ENCODE results near the gene PARP8. TPM values are rescaled to one million over a fixed set of nuclear protein-coding genes. Genes with fewer than 3 reads are reported as not detected.

The PARP8 gene
- total and polyA plus RNA-seq, 2 of the 4 experiments (the other 2 are of a cell fraction) = 6.9 to 8.2 TPM

DNA sequence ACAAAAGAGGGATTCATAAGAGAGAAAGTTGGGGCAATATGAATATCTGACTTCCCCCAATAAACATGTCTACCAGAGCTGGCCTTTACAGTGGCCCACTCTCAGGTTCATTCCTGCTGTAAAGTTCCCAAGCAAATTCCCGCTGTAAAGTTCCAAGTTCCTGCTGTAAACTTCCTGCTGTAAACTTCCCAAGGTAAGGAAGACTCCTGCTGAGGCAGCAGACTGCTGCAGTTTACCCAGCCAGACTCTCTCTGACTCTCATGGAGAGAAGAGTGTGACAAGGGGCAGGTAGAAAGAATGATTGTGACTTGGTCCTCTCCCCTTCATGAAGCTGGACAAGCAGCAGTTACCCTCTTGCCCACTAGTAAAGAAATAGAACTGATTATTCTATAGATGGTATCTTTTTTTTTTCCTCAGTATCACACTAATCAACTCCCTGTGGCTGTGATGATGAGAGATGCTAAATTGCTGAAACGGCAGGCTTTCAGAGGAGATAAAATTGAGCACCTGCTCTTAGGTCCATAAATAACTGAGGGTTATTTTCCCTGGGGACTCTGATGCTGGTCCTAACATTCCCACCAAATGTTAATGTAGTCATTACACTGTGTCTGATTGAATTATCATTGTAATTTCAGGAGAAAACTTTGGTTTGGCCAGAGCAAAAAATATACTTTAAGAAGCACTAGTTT is 220.4 kb downstream of the PARP8 start:
- dilution Hi-C loops (cut with HindIII; ENCODE audit: low sequenced_read_pairs, unreplicated experiment) = no loop called here
- DNase-seq (no peak), ATAC-seq (ENCODE audit: low read depth) (no peak)
- Histone ChIP-seq H2AK9ac (replicated peaks; ENCODE audit: low read depth, low read length, poor library complexity) (no peak overlapping the region), H3K27ac (ENCODE audit: insufficient read depth, low read length) (no peak overlapping the region), H4K8ac (ENCODE audit: low read depth in 2 of 2, low read length in 2 of 2) (no peak overlapping the region), H4K20me1 (ENCODE audit: insufficient read depth, low read length) (no peaks in the 10 kb centered on the region), H2BK20ac (ENCODE audit: low read depth, low read length) (no peak overlapping the region), H2BK120ac (ENCODE audit: low read depth, low read length) (no peak overlapping the region), H2AFZ (replicated peaks; ENCODE audit: low read length, poor library complexity) (no peak overlapping the region), H3K4me3 (ENCODE audit: insufficient read depth, low read depth, low read length) (no peak overlapping the region), H3K9ac (ENCODE audit: low read depth, low read length) (no peak overlapping the region), H3K27me3 (ENCODE audit: control insufficient read depth, insufficient read depth, low read length) (no peaks in the 10 kb centered on the region), H3K4me2 (ENCODE audit: low read depth, low read length) (no peak overlapping the region), H4K91ac (ENCODE audit: insufficient read depth, low read depth, low read length) (no peak overlapping the region), H2AK5ac (ENCODE audit: low read depth, low read length) (no peak overlapping the region), H3K23ac (ENCODE audit: low read depth, low read length) (no peak overlapping the region), H3K36me3 (ENCODE audit: control insufficient read depth, insufficient read depth, low read length) (no peaks in the 10 kb centered on the region), H3K56ac (ENCODE audit: extremely low read depth, insufficient read depth, low read length) (no peak overlapping the region), H4K5ac (ENCODE audit: low read depth, low read length) (no peak overlapping the region), H2BK15ac (ENCODE audit: low read depth, low read length) (no peak overlapping the region), H3K9me3 (ENCODE audit: control insufficient read depth, insufficient read depth, low read length) (no peaks in the 10 kb centered on the region), H3K4me1 (ENCODE audit: control insufficient read depth, insufficient read depth, low read length) (no peaks in the 10 kb centered on the region), H3K9me1 (ENCODE audit: insufficient read depth, low read length) (no peaks in the 10 kb centered on the region), H3K79me1 (ENCODE audit: low read depth in 1 of 2, low read length in 2 of 2) (no peaks in the 10 kb centered on the region), H3K14ac (replicated peaks; ENCODE audit: low read depth, low read length) (no peak overlapping the region), H2BK5ac (ENCODE audit: low read depth, low read length, poor library complexity, severe bottlenecking) (no peak overlapping the region), H3K4ac (ENCODE audit: low read depth, low read length) (no peak overlapping the region), H3K18ac (ENCODE audit: low read depth, low read length) (no peak overlapping the region)
- ChIA-PET CTCF (no interaction called here), POLR2A (ENCODE audit: unreplicated experiment) (no interaction called here)
- in situ Hi-C loops (cut with MboI; ENCODE audit: low sequenced_read_pairs) = no loop called here
- TF ChIP-seq SMC3 (IDR thresholded peaks at IDR 0.05; ENCODE audit: low read depth, low read length) (no peak), RFX5 (IDR thresholded peaks at IDR 0.05; ENCODE audit: low read depth, low read length) (no peak), RCOR1 (IDR thresholded peaks at IDR 0.05; ENCODE audit: insufficient replicate concordance, low read length) (no peak), CHD1 (IDR thresholded peaks at IDR 0.05; ENCODE audit: low read depth, low read length) (no peak), NFE2L2 (IDR thresholded peaks at IDR 0.05; ENCODE audit: low read depth, low read length) (no peak), BHLHE40 (IDR thresholded peaks at IDR 0.05; ENCODE audit: low read depth, low read length) (no peak), MAZ (IDR thresholded peaks at IDR 0.05; ENCODE audit: borderline replicate concordance, low read depth, low read length) (no peak)
- TF ChIP-seq, protein P1, sequence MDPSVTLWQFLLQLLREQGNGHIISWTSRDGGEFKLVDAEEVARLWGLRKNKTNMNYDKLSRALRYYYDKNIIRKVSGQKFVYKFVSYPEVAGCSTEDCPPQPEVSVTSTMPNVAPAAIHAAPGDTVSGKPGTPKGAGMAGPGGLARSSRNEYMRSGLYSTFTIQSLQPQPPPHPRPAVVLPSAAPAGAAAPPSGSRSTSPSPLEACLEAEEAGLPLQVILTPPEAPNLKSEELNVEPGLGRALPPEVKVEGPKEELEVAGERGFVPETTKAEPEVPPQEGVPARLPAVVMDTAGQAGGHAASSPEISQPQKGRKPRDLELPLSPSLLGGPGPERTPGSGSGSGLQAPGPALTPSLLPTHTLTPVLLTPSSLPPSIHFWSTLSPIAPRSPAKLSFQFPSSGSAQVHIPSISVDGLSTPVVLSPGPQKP (IDR thresholded peaks at IDR 0.05; ENCODE audit: borderline replicate concordance, low read depth, low read length) = no peak
- TF ChIP-seq, protein P2, sequence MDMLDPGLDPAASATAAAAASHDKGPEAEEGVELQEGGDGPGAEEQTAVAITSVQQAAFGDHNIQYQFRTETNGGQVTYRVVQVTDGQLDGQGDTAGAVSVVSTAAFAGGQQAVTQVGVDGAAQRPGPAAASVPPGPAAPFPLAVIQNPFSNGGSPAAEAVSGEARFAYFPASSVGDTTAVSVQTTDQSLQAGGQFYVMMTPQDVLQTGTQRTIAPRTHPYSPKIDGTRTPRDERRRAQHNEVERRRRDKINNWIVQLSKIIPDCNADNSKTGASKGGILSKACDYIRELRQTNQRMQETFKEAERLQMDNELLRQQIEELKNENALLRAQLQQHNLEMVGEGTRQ (IDR thresholded peaks at IDR 0.05; ENCODE audit: low read depth, low read length) = no peak
- intact Hi-C loops (cut with micrococcal nuclease) = no loop called here
- no CpG with 5 or more reads among the region's 2 CpGs for WGBS, 2 experiments (ENCODE audit: extremely low coverage in 2 of 2, insufficient read length in 1 of 2)
- no TSS peak for BruUV-seq (replicated peaks)

Measured in IMR-90 (cell line).